Measurements from ENCODE around the gene CDC45.
"Not testable (repeated sequence)": the region's sequence is repeated elsewhere in the genome, so short reads cannot be mapped to it uniquely, and the experiment has no call there.

Gene CDC45

GRCh38 chr22:19526702-19527111, 47.0 kb downstream of the CDC45 start:
- WGBS: 86% methylated on average over 7 of the region's 7 CpGs
- Histone ChIP-seq H3K36me3 (ENCODE audit: insufficient read depth, low read length) (no peaks in the 10 kb centered on the region), H3K9me3 (ENCODE audit: insufficient read depth, low read depth, low read length) (no peaks in the 10 kb centered on the region), H3K27ac (ENCODE audit: low read depth, low read length) (no peak overlapping the region), H3K27me3 (ENCODE audit: insufficient read depth, low read length) (peaks cover 53% of the 10 kb centered on the region), H3K4me1 (ENCODE audit: insufficient read depth, low read length) (0 out of 2 replicates have a peak, but pooled peaks cover 4% of the 10 kb centered on the region), H3K9ac (ENCODE audit: low read depth, low read length) (no peak overlapping the region), H3K4me3 (ENCODE audit: low read length) (no peak overlapping the region)

DNA sequence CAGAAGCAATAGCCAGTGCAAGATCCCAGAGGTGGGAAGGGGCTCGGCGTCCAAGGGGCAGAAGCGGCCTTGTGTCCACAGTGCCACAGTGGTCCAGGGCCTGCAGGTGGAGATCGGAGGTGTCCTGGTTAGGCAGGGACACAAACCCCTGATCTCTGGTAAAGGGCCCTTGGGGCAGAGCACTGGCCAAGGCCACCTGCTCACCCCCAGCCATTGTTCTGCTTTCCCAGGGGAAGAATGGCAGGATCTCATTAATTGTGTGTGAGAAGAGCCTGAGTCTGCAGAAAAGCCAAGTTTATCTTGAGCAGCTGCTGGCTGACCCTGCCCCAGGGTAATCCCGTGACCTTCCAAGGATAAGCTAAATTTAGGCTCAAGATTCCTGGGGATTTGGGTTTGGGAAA, 47.6 kb downstream of the CDC45 start:
- 95% methylated on average over 5 of the region's 5 CpGs for WGBS
- Histone ChIP-seq H3K4me3 (ENCODE audit: low read length) (no peak overlapping the region), H3K9ac (ENCODE audit: low read depth, low read length) (no peak overlapping the region), H3K27ac (ENCODE audit: low read depth, low read length) (no peak overlapping the region), H3K36me3 (ENCODE audit: insufficient read depth, low read length) (no peaks in the 10 kb centered on the region), H3K27me3 (ENCODE audit: insufficient read depth, low read length) (peaks cover 47% of the 10 kb centered on the region), H3K9me3 (ENCODE audit: insufficient read depth, low read depth, low read length) (no peaks in the 10 kb centered on the region), H3K4me1 (ENCODE audit: insufficient read depth, low read length) (0 out of 2 replicates have a peak, but pooled peaks cover 4% of the 10 kb centered on the region)

- H3K27me3 ChIP-seq (ENCODE audit: insufficient read depth, low read length): peaks cover 41% of the 10 kb centered on the region
- no peak overlapping the region for H3K9ac ChIP-seq (ENCODE audit: low read depth, low read length)
- 90% methylated on average over 17 of the region's 17 CpGs for WGBS
These were observed 48.2 kb downstream of the CDC45 start for GRCh38 chr22:19527861-19528417.

DNA sequence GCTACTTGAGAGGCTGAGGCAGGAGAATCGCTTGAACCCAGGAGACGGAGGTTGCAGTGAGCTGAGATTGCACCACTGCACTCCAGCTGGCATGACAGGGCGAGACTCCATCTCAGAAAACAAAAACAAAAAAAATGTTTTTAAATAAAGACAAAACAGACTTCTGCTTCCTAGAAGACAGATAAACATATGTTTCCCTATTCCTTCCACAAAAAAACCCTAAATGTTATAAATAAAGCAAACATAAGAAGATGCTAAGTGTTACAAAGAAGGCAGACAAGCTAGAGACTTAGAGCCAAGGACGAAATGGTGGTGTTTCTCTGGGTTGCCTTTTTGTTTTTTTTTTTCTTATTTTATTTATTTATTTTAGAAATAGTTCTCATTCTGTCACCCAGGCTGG, 50.1 kb downstream of the CDC45 start:
- WGBS: 90% methylated on average over 4 of the region's 4 CpGs
- H3K9ac ChIP-seq (ENCODE audit: low read depth, low read length): no peak overlapping the region
- H3K27ac ChIP-seq (ENCODE audit: low read depth, low read length): no peak overlapping the region
- H3K27me3 ChIP-seq (ENCODE audit: insufficient read depth, low read length): peaks cover 22% of the 10 kb centered on the region
- no peaks in the 10 kb centered on the region for H3K36me3 ChIP-seq (ENCODE audit: insufficient read depth, low read length)
- no peaks in the 10 kb centered on the region for H3K4me1 ChIP-seq (ENCODE audit: insufficient read depth, low read length)
- H3K9me3 ChIP-seq (ENCODE audit: insufficient read depth, low read depth, low read length): no peaks in the 10 kb centered on the region
- no peak overlapping the region for H3K4me3 ChIP-seq (ENCODE audit: low read length)

More at GRCh38 chr22:19527861-19528417, 48.2 kb downstream of the CDC45 start:
- Histone ChIP-seq H3K27ac (ENCODE audit: low read depth, low read length) (no peak overlapping the region), H3K4me3 (ENCODE audit: low read length) (no peak overlapping the region), H3K36me3 (ENCODE audit: insufficient read depth, low read length) (no peaks in the 10 kb centered on the region), H3K9me3 (ENCODE audit: insufficient read depth, low read depth, low read length) (no peaks in the 10 kb centered on the region), H3K4me1 (ENCODE audit: insufficient read depth, low read length) (0 out of 2 replicates have a peak, but pooled peaks cover 1% of the 10 kb centered on the region)

GRCh38 chr22:19530751-19531150, 51.0 kb downstream of the CDC45 start:
- Histone ChIP-seq H3K4me1 (ENCODE audit: insufficient read depth, low read length) (no peaks in the 10 kb centered on the region), H3K36me3 (ENCODE audit: insufficient read depth, low read length) (no peaks in the 10 kb centered on the region), H3K27me3 (ENCODE audit: insufficient read depth, low read length) (peaks cover 13% of the 10 kb centered on the region), H3K27ac (ENCODE audit: low read depth, low read length) (no peak overlapping the region), H3K9ac (ENCODE audit: low read depth, low read length) (no peak overlapping the region), H3K9me3 (ENCODE audit: insufficient read depth, low read depth, low read length) (no peaks in the 10 kb centered on the region), H3K4me3 (ENCODE audit: low read length) (no peak overlapping the region)
- 78% methylated on average over 3 of the region's 3 CpGs for WGBS

DNA sequence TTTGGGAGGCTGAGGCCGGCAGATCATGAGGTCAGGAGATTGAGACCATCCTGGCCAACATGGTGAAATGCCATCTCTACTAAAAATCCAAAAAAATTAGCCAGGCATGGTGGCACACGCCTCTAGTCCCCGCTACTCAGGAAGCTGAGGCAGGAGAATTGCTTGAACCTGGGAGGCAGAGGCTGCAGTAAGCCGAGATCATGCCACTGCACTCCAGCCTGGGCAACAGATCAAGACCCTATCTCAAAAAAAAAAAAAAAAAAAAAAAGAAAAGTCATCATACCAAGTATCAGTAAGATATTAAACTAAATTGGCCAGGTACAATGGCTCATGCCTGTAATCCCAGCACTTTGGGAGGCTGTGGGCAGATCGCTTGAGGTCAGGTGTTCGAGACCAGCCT, 51.6 kb downstream of the CDC45 start:
- not testable (repeated sequence) for H3K4me3 ChIP-seq (ENCODE audit: low read length); H3K9me3 ChIP-seq (ENCODE audit: insufficient read depth, low read depth, low read length); H3K4me1 ChIP-seq (ENCODE audit: insufficient read depth, low read length); H3K36me3 ChIP-seq (ENCODE audit: insufficient read depth, low read length); H3K9ac ChIP-seq (ENCODE audit: low read depth, low read length); H3K27me3 ChIP-seq (ENCODE audit: insufficient read depth, low read length); H3K27ac ChIP-seq (ENCODE audit: low read depth, low read length)
- WGBS: 96% methylated on average over 6 of the region's 6 CpGs

- Histone ChIP-seq H3K4me1 (ENCODE audit: insufficient read depth, low read length) (no peaks in the 10 kb centered on the region), H3K36me3 (ENCODE audit: insufficient read depth, low read length) (no peaks in the 10 kb centered on the region), H3K9me3 (ENCODE audit: insufficient read depth, low read depth, low read length) (no peaks in the 10 kb centered on the region), H3K9ac (ENCODE audit: low read depth, low read length) (no peak overlapping the region), H3K27me3 (ENCODE audit: insufficient read depth, low read length) (no peaks in the 10 kb centered on the region), H3K27ac (ENCODE audit: low read depth, low read length) (no peak overlapping the region), H3K4me3 (ENCODE audit: low read length) (no peak overlapping the region)
- 92% methylated on average over 8 of the region's 8 CpGs for WGBS
These were observed 53.4 kb downstream of the CDC45 start for GRCh38 chr22:19533049-19533626.

GRCh38 chr22:19533857-19534256, 54.1 kb downstream of the CDC45 start:
- H3K27ac ChIP-seq (ENCODE audit: low read depth, low read length): no peak overlapping the region
- H3K9ac ChIP-seq (ENCODE audit: low read depth, low read length): no peak overlapping the region
- no peaks in the 10 kb centered on the region for H3K27me3 ChIP-seq (ENCODE audit: insufficient read depth, low read length)
- H3K36me3 ChIP-seq (ENCODE audit: insufficient read depth, low read length): no peaks in the 10 kb centered on the region
- H3K4me3 ChIP-seq (ENCODE audit: low read length): no peak overlapping the region
- H3K9me3 ChIP-seq (ENCODE audit: insufficient read depth, low read depth, low read length): no peaks in the 10 kb centered on the region
- H3K4me1 ChIP-seq (ENCODE audit: insufficient read depth, low read length): no peaks in the 10 kb centered on the region

DNA sequence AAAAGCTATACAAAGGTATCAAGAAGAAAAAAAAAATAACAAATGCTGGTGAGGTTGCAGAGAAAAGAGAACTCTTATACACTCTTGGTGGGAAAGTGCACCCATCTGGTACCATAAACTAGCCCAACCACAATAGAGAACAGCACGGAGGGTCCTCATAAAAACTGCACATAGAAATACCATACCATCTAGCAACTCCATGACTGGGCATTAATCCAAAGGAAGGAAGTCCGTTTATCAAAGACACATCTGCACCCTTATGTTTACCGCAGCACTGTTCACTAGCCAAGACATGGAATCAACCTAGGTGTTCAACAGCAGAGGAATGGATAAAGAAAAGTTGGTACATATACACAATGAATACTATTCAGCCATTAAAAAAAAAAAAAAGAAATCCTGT, 55.3 kb downstream of the CDC45 start:
- 88% methylated on average over 3 of the region's 3 CpGs for WGBS
- Histone ChIP-seq H3K27me3 (ENCODE audit: insufficient read depth, low read length) (no peaks in the 10 kb centered on the region), H3K27ac (ENCODE audit: low read depth, low read length) (no peak overlapping the region), H3K36me3 (ENCODE audit: insufficient read depth, low read length) (no peaks in the 10 kb centered on the region), H3K9ac (ENCODE audit: low read depth, low read length) (no peak overlapping the region), H3K4me3 (ENCODE audit: low read length) (no peak overlapping the region), H3K4me1 (ENCODE audit: insufficient read depth, low read length) (no peaks in the 10 kb centered on the region), H3K9me3 (ENCODE audit: insufficient read depth, low read depth, low read length) (no peaks in the 10 kb centered on the region)

- Histone ChIP-seq H3K36me3 (ENCODE audit: insufficient read depth, low read length) (no peaks in the 10 kb centered on the region), H3K9ac (ENCODE audit: low read depth, low read length) (no peak overlapping the region), H3K4me3 (ENCODE audit: low read length) (no peak overlapping the region), H3K4me1 (ENCODE audit: insufficient read depth, low read length) (no peaks in the 10 kb centered on the region), H3K27me3 (ENCODE audit: insufficient read depth, low read length) (no peaks in the 10 kb centered on the region), H3K27ac (ENCODE audit: low read depth, low read length) (no peak overlapping the region), H3K9me3 (ENCODE audit: insufficient read depth, low read depth, low read length) (no peaks in the 10 kb centered on the region)
- WGBS: 95% methylated on average over 9 of the region's 9 CpGs
These were observed 56.8 kb downstream of the CDC45 start for GRCh38 chr22:19536564-19536963.

- Histone ChIP-seq H3K27me3 (ENCODE audit: insufficient read depth, low read length) (no peaks in the 10 kb centered on the region), H3K36me3 (ENCODE audit: insufficient read depth, low read length) (no peaks in the 10 kb centered on the region), H3K4me3 (ENCODE audit: low read length) (no peak overlapping the region), H3K4me1 (ENCODE audit: insufficient read depth, low read length) (no peaks in the 10 kb centered on the region), H3K9me3 (ENCODE audit: insufficient read depth, low read depth, low read length) (no peaks in the 10 kb centered on the region), H3K9ac (ENCODE audit: low read depth, low read length) (no peak overlapping the region), H3K27ac (ENCODE audit: low read depth, low read length) (no peak overlapping the region)
- 87% methylated on average over 5 of the region's 5 CpGs for WGBS
These were observed 58.3 kb downstream of the CDC45 start for GRCh38 chr22:19537941-19538488.
